ENCODE measurements around the gene TMEM258. TPM values are rescaled to one million over a fixed set of nuclear protein-coding genes. Genes with fewer than 3 reads are reported as not detected.
A peak's percentile ranks its signal among the peaks of the same experiment; 100 is the strongest.

The TMEM258 gene
- total RNA-seq, 1 donor from 2014 or later: 161 TPM

GRCh38 chr11:61762223-61762615, 30.2 kb downstream of the TMEM258 start:
- no peak for DNase-seq (ENCODE audit: low read depth in 2 of 2)

GRCh38 chr11:61761440-61762222, 30.8 kb downstream of the TMEM258 start:
- DNase-seq (ENCODE audit: low read depth in 2 of 2): no peak

- DNase-seq (ENCODE audit: low read depth in 2 of 2): no peak
Measured at GRCh38 chr11:61760946-61761345, 31.5 kb downstream of the TMEM258 start.

- DNase-seq (ENCODE audit: low read depth in 2 of 2): no peak
Measured at GRCh38 chr11:61757213-61757862, 35.1 kb downstream of the TMEM258 start.

- DNase-seq (ENCODE audit: low read depth in 2 of 2): peak; percentile 20 to 43
Measured at GRCh38 chr11:61756452-61757212, 35.8 kb downstream of the TMEM258 start.

- DNase-seq (ENCODE audit: low read depth in 2 of 2): no peak
Measured at GRCh38 chr11:61756147-61756451, 36.3 kb downstream of the TMEM258 start.

- no peak for DNase-seq (ENCODE audit: low read depth in 2 of 2)
Measured at GRCh38 chr11:61754534-61755482, 37.6 kb downstream of the TMEM258 start.

GRCh38 chr11:61753672-61754071, 38.7 kb downstream of the TMEM258 start:
- no peak for DNase-seq (ENCODE audit: low read depth in 2 of 2)

- no peak for DNase-seq (ENCODE audit: low read depth in 2 of 2)
Measured at GRCh38 chr11:61752925-61753521, 39.4 kb downstream of the TMEM258 start.

GRCh38 chr11:61752117-61752924, 40.1 kb downstream of the TMEM258 start, which contains the start of gene MYRF:
Gene MYRF (plus strand): TSS chr11:61752636. CDS start chr11:61752745, 109 bp downstream.
- DNase-seq (ENCODE audit: low read depth in 2 of 2): peak; percentile 36 to 58

GRCh38 chr11:61751384-61751783, 41.0 kb downstream of the TMEM258 start:
- no peak for DNase-seq (ENCODE audit: low read depth in 2 of 2)

GRCh38 chr11:61750631-61751273, 41.6 kb downstream of the TMEM258 start:
- no peak for DNase-seq (ENCODE audit: low read depth in 2 of 2)

GRCh38 chr11:61749591-61750217, 42.7 kb downstream of the TMEM258 start:
- DNase-seq (ENCODE audit: low read depth in 2 of 2): no peak

- DNase-seq (ENCODE audit: low read depth in 2 of 2): no peak
Measured at GRCh38 chr11:61747967-61748285, 44.5 kb downstream of the TMEM258 start.

GRCh38 chr11:61747192-61747966, 45.0 kb downstream of the TMEM258 start:
- peak; percentile 70 to 75 for DNase-seq (ENCODE audit: low read depth in 2 of 2)

GRCh38 chr11:61746442-61747191, 45.8 kb downstream of the TMEM258 start:
- no peak for DNase-seq (ENCODE audit: low read depth in 2 of 2)

- DNase-seq (ENCODE audit: low read depth in 2 of 2): no peak
Measured at GRCh38 chr11:61745781-61746441, 46.5 kb downstream of the TMEM258 start.
